Vagina (tissue), 2 donors: ENCODE data around the gene RNF217. TPM values are rescaled to one million over a fixed set of nuclear protein-coding genes. Genes with fewer than 3 reads are reported as not detected.

Experiments
- DNase-seq, 2 donors: peaks; one replicate each; pipeline ENCODE4 v3.0.0-alpha.2; 2017; ENCODE audit errors: extremely low spot score in 2 of 2
- H3K27ac ChIP-seq: fragments of 200-600 bp; sonication (generic); one replicate; pipeline ENCODE4 v1.5.1; 2019
- H3K27me3 ChIP-seq: fragments of 200-600 bp; sonication (generic); one replicate; pipeline ENCODE4 v1.5.1; 2019
- H3K36me3 ChIP-seq, 2 donors: fragments of 200-600 bp; sonication (generic); one replicate each; pipeline ENCODE4 v1.5.1; 2017 to 2019
- H3K4me1 ChIP-seq: fragments of 200-600 bp; sonication (generic); one replicate; pipeline ENCODE4 v1.5.1; 2019
- H3K4me3 ChIP-seq, 2 donors: fragments of 200-600 bp; sonication (generic); 1 replicate in 1 of 2; 2 replicates in 1 of 2; pipeline ENCODE4 v1.5.1; 2016 to 2019
- H3K9me3 ChIP-seq: fragments of 200-600 bp; sonication (generic); one replicate; pipeline ENCODE4 v1.5.1; 2019
- POLR2A ChIP-seq, 2 donors: fragments of 450-650 bp; IDR thresholded peaks; one replicate each; pipeline ENCODE4 v1.6.1; 2017; ENCODE audit warnings: antibody characterized with exemption in 2 of 2, mild to moderate bottlenecking in 2 of 2, moderate library complexity in 2 of 2
- POLR2AphosphoS5 ChIP-seq, 2 donors: sonication (generic); formaldehyde crosslinking; IDR thresholded peaks; one replicate each; pipeline ENCODE4 v1.9.0; 2017; ENCODE audit warnings: antibody characterized with exemption in 2 of 2, mild to moderate bottlenecking in 2 of 2, low read depth in 1 of 2; ENCODE audit not compliant: insufficient read depth in 1 of 2
- intact Hi-C: fragments of 100-400 bp; cut with DNase I; formaldehyde crosslinking; loops from one replicate; pipeline ENCODE4 v1.15.1; 2023
- total RNA-seq: library from RNA; depleted of rRNA; stranded (reverse); fragments of >200 nt; gene quantifications from one replicate; pipeline ENCODE4 v1.2.3, GENCODE V29; 2016
- TF ChIP-seq, protein P1 (sequence below), 3 experiments: fragments of 450-650 bp in 2 of 3; fragments of 200-600 bp in 1 of 3; sonication (generic) in 1 of 3; IDR thresholded peaks; one replicate each; pipeline ENCODE4 v1.5.1; 2017 to 2019; ENCODE audit warnings: antibody characterized with exemption in 3 of 3, mild to moderate bottlenecking in 2 of 3, moderate library complexity in 2 of 3

RNF217 gene
- total RNA-seq, 1 donor from 2014 or later = 26.0 TPM

- DNase-seq = no peak
- peaks cover 22% of the 10 kb centered on the region for H3K4me1 ChIP-seq
- H3K4me3 ChIP-seq = no peak overlapping the region
- H3K36me3 ChIP-seq = no peaks in the 10 kb centered on the region
- TF ChIP-seq, protein P1, sequence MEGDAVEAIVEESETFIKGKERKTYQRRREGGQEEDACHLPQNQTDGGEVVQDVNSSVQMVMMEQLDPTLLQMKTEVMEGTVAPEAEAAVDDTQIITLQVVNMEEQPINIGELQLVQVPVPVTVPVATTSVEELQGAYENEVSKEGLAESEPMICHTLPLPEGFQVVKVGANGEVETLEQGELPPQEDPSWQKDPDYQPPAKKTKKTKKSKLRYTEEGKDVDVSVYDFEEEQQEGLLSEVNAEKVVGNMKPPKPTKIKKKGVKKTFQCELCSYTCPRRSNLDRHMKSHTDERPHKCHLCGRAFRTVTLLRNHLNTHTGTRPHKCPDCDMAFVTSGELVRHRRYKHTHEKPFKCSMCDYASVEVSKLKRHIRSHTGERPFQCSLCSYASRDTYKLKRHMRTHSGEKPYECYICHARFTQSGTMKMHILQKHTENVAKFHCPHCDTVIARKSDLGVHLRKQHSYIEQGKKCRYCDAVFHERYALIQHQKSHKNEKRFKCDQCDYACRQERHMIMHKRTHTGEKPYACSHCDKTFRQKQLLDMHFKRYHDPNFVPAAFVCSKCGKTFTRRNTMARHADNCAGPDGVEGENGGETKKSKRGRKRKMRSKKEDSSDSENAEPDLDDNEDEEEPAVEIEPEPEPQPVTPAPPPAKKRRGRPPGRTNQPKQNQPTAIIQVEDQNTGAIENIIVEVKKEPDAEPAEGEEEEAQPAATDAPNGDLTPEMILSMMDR (IDR thresholded peaks at IDR 0.05) = no peak
- TF ChIP-seq POLR2A (IDR thresholded peaks at IDR 0.05) (no peak), POLR2AphosphoS5 (IDR thresholded peaks at IDR 0.05; ENCODE audit: insufficient read depth in 1 of 2, low read depth in 1 of 2) (no peak)
- intact Hi-C loops = no loop called here
- no peaks in the 10 kb centered on the region for H3K27me3 ChIP-seq
- H3K9me3 ChIP-seq = no peaks in the 10 kb centered on the region
- H3K27ac ChIP-seq = no peak overlapping the region
Observed at GRCh38 chr6:124997196-124997875, 35.1 kb downstream of the RNF217 start.

- H3K4me3 ChIP-seq = no peak overlapping the region
- no peak overlapping the region for H3K27ac ChIP-seq
- H3K9me3 ChIP-seq = no peaks in the 10 kb centered on the region
- DNase-seq = no peak
- H3K36me3 ChIP-seq = no peaks in the 10 kb centered on the region
- intact Hi-C loops = no loop called here
- TF ChIP-seq POLR2A (IDR thresholded peaks at IDR 0.05) (no peak), POLR2AphosphoS5 (IDR thresholded peaks at IDR 0.05; ENCODE audit: insufficient read depth in 1 of 2, low read depth in 1 of 2) (no peak)
- TF ChIP-seq, protein P1 (IDR thresholded peaks at IDR 0.05) = no peak
- H3K27me3 ChIP-seq = no peaks in the 10 kb centered on the region
- H3K4me1 ChIP-seq = peaks cover 22% of the 10 kb centered on the region
Observed at GRCh38 chr6:124999105-124999764, 37.0 kb downstream of the RNF217 start.

DNA sequence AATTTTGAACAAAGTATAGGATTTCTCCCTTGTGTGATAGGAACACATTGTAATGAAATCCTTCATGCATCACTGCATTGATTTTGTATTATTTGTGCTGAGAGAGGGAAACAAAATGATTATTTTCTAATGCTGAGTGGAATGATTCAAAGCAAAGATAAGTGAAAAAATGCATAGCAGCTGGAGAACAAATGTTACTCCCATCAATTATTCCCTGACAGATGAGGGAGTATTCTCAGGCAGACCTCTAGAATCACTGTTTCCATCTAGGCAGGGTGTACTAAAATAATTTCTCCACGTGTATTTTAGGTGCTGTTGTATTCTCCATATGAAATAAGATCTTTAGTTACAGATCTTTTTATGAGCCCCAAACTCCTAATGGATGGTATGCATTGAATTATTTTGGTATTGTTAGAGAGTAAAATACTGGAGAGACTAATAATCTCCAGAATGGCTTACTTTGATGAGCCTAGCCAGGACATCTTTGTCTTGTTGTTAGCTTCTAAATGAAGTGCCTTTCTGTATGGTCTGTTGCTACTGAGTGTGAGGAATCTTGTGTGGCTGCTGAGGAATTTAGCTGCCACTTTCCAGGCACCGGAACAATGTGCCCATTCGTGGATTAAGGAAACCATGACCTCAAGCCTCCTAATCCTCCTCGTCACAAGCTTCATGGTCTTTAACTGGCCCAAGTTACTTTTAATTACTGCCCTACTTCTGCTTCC is 39.6 kb downstream of the RNF217 start:
- Histone ChIP-seq H3K4me1 (peaks cover 14% of the 10 kb centered on the region), H3K36me3 (no peaks in the 10 kb centered on the region), H3K4me3 (no peak overlapping the region), H3K27ac (no peak overlapping the region), H3K27me3 (no peaks in the 10 kb centered on the region), H3K9me3 (no peaks in the 10 kb centered on the region)
- TF ChIP-seq POLR2A (IDR thresholded peaks at IDR 0.05) (no peak), POLR2AphosphoS5 (IDR thresholded peaks at IDR 0.05; ENCODE audit: insufficient read depth in 1 of 2, low read depth in 1 of 2) (no peak)
- TF ChIP-seq, protein P1 (IDR thresholded peaks at IDR 0.05) = no peak
- no peak for DNase-seq
- intact Hi-C loops = no loop called here

DNA sequence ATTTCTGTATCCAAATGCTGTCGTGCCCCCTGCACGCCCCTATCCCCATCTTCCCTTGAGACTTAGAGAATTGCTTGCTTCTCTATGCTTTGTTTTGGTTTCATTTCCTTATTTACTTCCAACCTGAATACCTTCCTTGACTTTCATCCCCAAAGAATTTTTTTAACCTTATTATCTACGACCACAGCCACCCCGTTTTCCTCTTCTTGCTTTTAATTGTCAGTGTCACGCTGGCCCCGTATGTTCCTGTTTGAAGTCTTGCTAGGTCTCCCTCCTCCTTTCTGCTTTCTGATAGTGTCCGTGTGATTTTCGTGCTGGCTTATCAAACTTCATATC is 40.1 kb downstream of the RNF217 start:
- no peak for DNase-seq
- no peak overlapping the region for H3K4me3 ChIP-seq
- no peak overlapping the region for H3K27ac ChIP-seq
- no peaks in the 10 kb centered on the region for H3K27me3 ChIP-seq
- TF ChIP-seq POLR2A (IDR thresholded peaks at IDR 0.05) = no peak
- TF ChIP-seq, protein P1 (IDR thresholded peaks at IDR 0.05) = no peak
- TF ChIP-seq POLR2AphosphoS5 (IDR thresholded peaks at IDR 0.05; ENCODE audit: insufficient read depth in 1 of 2, low read depth in 1 of 2) = no peak
- H3K36me3 ChIP-seq = no peaks in the 10 kb centered on the region
- H3K4me1 ChIP-seq = peaks cover 14% of the 10 kb centered on the region
- H3K9me3 ChIP-seq = no peaks in the 10 kb centered on the region
- intact Hi-C loops = no loop called here
